Lower lobe of right lung (tissue), 2 donors: ENCODE data around the gene PROP1. TPM values are rescaled to one million over a fixed set of nuclear protein-coding genes. Genes with fewer than 3 reads are reported as not detected.
"Not testable (repeated sequence)": the region's sequence is repeated elsewhere in the genome, so short reads cannot be mapped to it uniquely, and the experiment has no call there.

Experiments
- ATAC-seq, 2 donors: fragments of 200-7000 bp; cut with Tn5 transposase; one replicate each; pipeline ENCODE4 v1.9.1; 2020 to 2022; ENCODE audit warnings: mild to moderate bottlenecking in 2 of 2, moderate library complexity in 2 of 2
- DNase-seq: peaks from one replicate; pipeline ENCODE4 v3.0.0-alpha.2; 2020
- H3K27ac ChIP-seq: fragments of 200-600 bp; one replicate; pipeline ENCODE4 v1.8.0; 2022
- H3K27me3 ChIP-seq: fragments of 200-600 bp; one replicate; pipeline ENCODE4 v1.8.0; 2022; ENCODE audit warnings: low read depth
- H3K36me3 ChIP-seq: fragments of 200-600 bp; one replicate; pipeline ENCODE4 v1.8.0; 2022; ENCODE audit warnings: mild to moderate bottlenecking
- H3K4me1 ChIP-seq: fragments of 200-600 bp; one replicate; pipeline ENCODE4 v1.8.0; 2022
- H3K4me3 ChIP-seq: fragments of 200-600 bp; one replicate; pipeline ENCODE4 v1.8.0; 2022; ENCODE audit warnings: mild to moderate bottlenecking
- H3K9me3 ChIP-seq: fragments of 200-600 bp; one replicate; pipeline ENCODE4 v1.8.0; 2022
- intact Hi-C: fragments of 100-400 bp; cut with DNase I; formaldehyde crosslinking; loops from one replicate; pipeline ENCODE4 v1.11.0; 2022
- total RNA-seq: library from RNA; stranded (reverse); fragmentation: NEBNext Ultra II Directional; extraction: Animal tissue kit (Norgen Biotek cat#: 25700); gene quantifications from one replicate; pipeline ENCODE4 v1.2.1, GENCODE V29; 2021
- donor health status: DM: no; HTN: yes; CAD: no; lungs with severe emphysema.

Gene PROP1
- total RNA-seq, 1 donor from 2014 or later = not detected

DNA sequence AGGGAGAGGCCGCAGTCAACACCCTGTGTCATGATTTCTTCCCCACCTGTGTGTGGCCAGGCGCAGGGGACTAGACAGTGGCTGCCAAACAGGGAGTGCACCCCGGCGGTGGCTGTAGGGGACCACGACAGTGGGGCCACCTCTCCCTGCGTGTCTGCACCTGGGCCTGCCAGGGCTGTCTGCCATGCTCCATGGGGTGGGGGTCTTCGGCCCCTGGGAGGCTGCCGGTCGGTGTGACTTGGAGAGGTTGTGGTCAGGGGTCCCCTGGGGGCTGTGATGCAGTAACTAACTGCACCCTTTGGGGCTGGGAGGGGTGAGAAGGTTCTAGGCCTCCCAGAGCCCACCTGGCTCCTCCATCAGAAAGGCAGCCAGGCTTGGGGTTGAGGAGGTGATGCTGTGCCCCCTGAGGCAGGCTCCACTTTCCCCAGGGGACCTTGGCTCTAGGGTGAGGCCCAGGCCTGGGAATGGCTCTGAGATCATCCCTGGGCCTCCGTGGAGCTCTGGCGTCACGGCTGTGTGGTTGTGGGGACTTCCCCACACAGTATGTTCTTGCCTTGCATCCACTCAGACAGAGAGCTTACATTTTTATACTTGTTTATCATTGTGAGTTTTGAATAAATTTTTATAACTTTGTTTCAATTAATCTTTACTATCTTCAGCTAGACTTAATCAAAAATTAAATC lies 50.3 kb downstream of the PROP1 start:
- intact Hi-C loops, H3K27ac ChIP-seq, H3K36me3 ChIP-seq, H3K27me3 ChIP-seq, DNase-seq, H3K4me1 ChIP-seq, H3K4me3 ChIP-seq, H3K9me3 ChIP-seq: not testable (repeated sequence)
- peak in 1 of 2 donors; percentile 3 for ATAC-seq

GRCh38 chr5:177945145-177945544 lies 50.9 kb downstream of the PROP1 start:
- H3K4me3 ChIP-seq, H3K9me3 ChIP-seq, H3K27ac ChIP-seq, H3K36me3 ChIP-seq, H3K27me3 ChIP-seq, ATAC-seq, H3K4me1 ChIP-seq, DNase-seq, intact Hi-C loops: not testable (repeated sequence)

GRCh38 chr5:177943805-177944736 lies 52.0 kb downstream of the PROP1 start:
- H3K27me3 ChIP-seq, H3K4me1 ChIP-seq, DNase-seq, H3K9me3 ChIP-seq, intact Hi-C loops, H3K27ac ChIP-seq, H3K36me3 ChIP-seq: not testable (repeated sequence)
- peak overlapping the region; percentile 52 for H3K4me3 ChIP-seq
- ATAC-seq = peak; percentile 39 to 40

GRCh38 chr5:177942896-177943295 lies 53.1 kb downstream of the PROP1 start:
- ATAC-seq = not testable (repeated sequence)

More at GRCh38 chr5:177942896-177943295, 53.1 kb downstream of the PROP1 start:
- H3K4me1 ChIP-seq, H3K9me3 ChIP-seq, intact Hi-C loops, H3K4me3 ChIP-seq, DNase-seq, H3K36me3 ChIP-seq, H3K27ac ChIP-seq, H3K27me3 ChIP-seq: not testable (repeated sequence)

Other genes with a start within 250 kb of the PROP1 start
- 3.7 TPM for gene FAM153A, start 213.3 kb downstream of the PROP1 start, total RNA-seq
- 7.9 TPM for gene N4BP3, start 117.3 kb upstream of the PROP1 start, total RNA-seq
- 38.6 TPM for gene RMND5B, start 134.8 kb upstream of the PROP1 start, total RNA-seq
- 57.5 TPM for gene NHP2, start 157.6 kb upstream of the PROP1 start, total RNA-seq
- not detected for gene GMCL2, start 191.1 kb upstream of the PROP1 start, total RNA-seq
- 102 TPM for gene HNRNPAB, start 208.3 kb upstream of the PROP1 start, total RNA-seq
- gene PHYKPL, start 236.6 kb upstream of the PROP1 start, total RNA-seq = 101 TPM